ENCODE measurements around the gene SYNGR3.

GRCh38 chr16:2015947-2016208, 26.1 kb downstream of the SYNGR3 start:
- TF ChIP-seq, protein P1, sequence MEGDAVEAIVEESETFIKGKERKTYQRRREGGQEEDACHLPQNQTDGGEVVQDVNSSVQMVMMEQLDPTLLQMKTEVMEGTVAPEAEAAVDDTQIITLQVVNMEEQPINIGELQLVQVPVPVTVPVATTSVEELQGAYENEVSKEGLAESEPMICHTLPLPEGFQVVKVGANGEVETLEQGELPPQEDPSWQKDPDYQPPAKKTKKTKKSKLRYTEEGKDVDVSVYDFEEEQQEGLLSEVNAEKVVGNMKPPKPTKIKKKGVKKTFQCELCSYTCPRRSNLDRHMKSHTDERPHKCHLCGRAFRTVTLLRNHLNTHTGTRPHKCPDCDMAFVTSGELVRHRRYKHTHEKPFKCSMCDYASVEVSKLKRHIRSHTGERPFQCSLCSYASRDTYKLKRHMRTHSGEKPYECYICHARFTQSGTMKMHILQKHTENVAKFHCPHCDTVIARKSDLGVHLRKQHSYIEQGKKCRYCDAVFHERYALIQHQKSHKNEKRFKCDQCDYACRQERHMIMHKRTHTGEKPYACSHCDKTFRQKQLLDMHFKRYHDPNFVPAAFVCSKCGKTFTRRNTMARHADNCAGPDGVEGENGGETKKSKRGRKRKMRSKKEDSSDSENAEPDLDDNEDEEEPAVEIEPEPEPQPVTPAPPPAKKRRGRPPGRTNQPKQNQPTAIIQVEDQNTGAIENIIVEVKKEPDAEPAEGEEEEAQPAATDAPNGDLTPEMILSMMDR (IDR thresholded peaks at IDR 0.05; ENCODE audit: low read length): no peak
- TF ChIP-seq EZH2 (IDR thresholded peaks at IDR 0.05; ENCODE audit: borderline replicate concordance, low read length): no peak

All from OCI-LY1 (cell line).